ENCODE results near the gene TCL1A. TPM values are rescaled to one million over a fixed set of nuclear protein-coding genes. Genes with fewer than 3 reads are reported as not detected.

Gene TCL1A
- total RNA-seq, 1 experiment from 2014 or later: not detected

- Histone ChIP-seq H4K20me1 (ENCODE audit: insufficient read depth) (no peaks in the 10 kb centered on the region), H2AFZ (no peak overlapping the region), H3K27me3 (ENCODE audit: insufficient read depth, low read depth) (peaks cover 47% of the 10 kb centered on the region), H3K9me3 (ENCODE audit: insufficient read depth, low read depth) (no peaks in the 10 kb centered on the region), H3K4me2 (no peak overlapping the region), H3K4me1 (replicated peaks; ENCODE audit: insufficient read depth) (no peaks in the 10 kb centered on the region), H3F3A (ENCODE audit: insufficient read depth, low read depth) (no peaks in the 10 kb centered on the region), H3K36me3 (ENCODE audit: low read depth) (no peaks in the 10 kb centered on the region), H3K4me3 (no peak overlapping the region), H3K27ac (no peak overlapping the region), H3K79me2 (ENCODE audit: low read depth) (no peaks in the 10 kb centered on the region), H3K9me2 (ENCODE audit: insufficient read depth) (no peaks in the 10 kb centered on the region)
- POLR2A ChIA-PET (ENCODE audit: unreplicated experiment): no interaction called here
- DNase-seq: no peak
- TF ChIP-seq, protein P1, sequence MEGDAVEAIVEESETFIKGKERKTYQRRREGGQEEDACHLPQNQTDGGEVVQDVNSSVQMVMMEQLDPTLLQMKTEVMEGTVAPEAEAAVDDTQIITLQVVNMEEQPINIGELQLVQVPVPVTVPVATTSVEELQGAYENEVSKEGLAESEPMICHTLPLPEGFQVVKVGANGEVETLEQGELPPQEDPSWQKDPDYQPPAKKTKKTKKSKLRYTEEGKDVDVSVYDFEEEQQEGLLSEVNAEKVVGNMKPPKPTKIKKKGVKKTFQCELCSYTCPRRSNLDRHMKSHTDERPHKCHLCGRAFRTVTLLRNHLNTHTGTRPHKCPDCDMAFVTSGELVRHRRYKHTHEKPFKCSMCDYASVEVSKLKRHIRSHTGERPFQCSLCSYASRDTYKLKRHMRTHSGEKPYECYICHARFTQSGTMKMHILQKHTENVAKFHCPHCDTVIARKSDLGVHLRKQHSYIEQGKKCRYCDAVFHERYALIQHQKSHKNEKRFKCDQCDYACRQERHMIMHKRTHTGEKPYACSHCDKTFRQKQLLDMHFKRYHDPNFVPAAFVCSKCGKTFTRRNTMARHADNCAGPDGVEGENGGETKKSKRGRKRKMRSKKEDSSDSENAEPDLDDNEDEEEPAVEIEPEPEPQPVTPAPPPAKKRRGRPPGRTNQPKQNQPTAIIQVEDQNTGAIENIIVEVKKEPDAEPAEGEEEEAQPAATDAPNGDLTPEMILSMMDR (conservative IDR thresholded peaks at IDR 0.05): no peak
- TF ChIP-seq EZH2 (IDR thresholded peaks at IDR 0.05; ENCODE audit: low read depth): no peak
- CTCF ChIA-PET: no interaction called here
- BruUV-seq (replicated peaks): no TSS peak
- intact Hi-C loops (cut with micrococcal nuclease; ENCODE audit: unreplicated experiment): no loop called here
Observed at GRCh38 chr14:95711476-95712176, 2.3 kb downstream of the TCL1A start.

DNA sequence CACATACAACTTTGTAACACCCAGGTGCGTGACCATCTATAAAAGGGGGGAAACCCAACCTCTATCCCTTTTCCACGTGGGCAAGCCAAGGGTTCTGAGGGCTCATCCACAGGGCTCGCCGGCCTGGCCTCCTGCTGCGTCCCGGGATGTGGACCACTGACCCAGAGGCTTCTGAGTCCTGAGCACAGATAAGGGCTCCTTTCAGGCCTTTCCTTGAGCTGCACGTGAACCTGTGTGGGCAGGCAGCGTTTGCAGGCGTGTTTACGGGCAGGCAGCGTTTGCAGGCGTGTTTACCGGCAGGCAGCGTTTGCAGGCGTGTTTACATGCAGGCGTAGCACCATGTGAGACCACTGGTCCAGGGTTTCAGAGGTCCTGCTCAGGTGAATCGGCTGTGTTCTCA lies 3.8 kb downstream of the TCL1A start:
- no peaks in the 10 kb centered on the region for H3F3A ChIP-seq (ENCODE audit: insufficient read depth, low read depth)
- POLR2A ChIA-PET (ENCODE audit: unreplicated experiment): no interaction called here
- no peaks in the 10 kb centered on the region for H3K9me3 ChIP-seq (ENCODE audit: insufficient read depth, low read depth)
- DNase-seq: no peak
- H3K79me2 ChIP-seq (ENCODE audit: low read depth): no peaks in the 10 kb centered on the region
- no peaks in the 10 kb centered on the region for H3K4me1 ChIP-seq (replicated peaks; ENCODE audit: insufficient read depth)
- no peak overlapping the region for H3K4me3 ChIP-seq
- TF ChIP-seq, protein P1 (conservative IDR thresholded peaks at IDR 0.05): no peak
- no peak for TF ChIP-seq EZH2 (IDR thresholded peaks at IDR 0.05; ENCODE audit: low read depth)
- H3K27ac ChIP-seq: no peak overlapping the region
- BruUV-seq (replicated peaks): no TSS peak
- no peaks in the 10 kb centered on the region for H3K9me2 ChIP-seq (ENCODE audit: insufficient read depth)
- intact Hi-C loops (cut with micrococcal nuclease; ENCODE audit: unreplicated experiment): no loop called here
- no peak overlapping the region for H2AFZ ChIP-seq
- no peaks in the 10 kb centered on the region for H4K20me1 ChIP-seq (ENCODE audit: insufficient read depth)
- H3K36me3 ChIP-seq (ENCODE audit: low read depth): no peaks in the 10 kb centered on the region
- CTCF ChIA-PET: no interaction called here
- peaks cover 49% of the 10 kb centered on the region for H3K27me3 ChIP-seq (ENCODE audit: insufficient read depth, low read depth)
- H3K4me2 ChIP-seq: no peak overlapping the region

DNA sequence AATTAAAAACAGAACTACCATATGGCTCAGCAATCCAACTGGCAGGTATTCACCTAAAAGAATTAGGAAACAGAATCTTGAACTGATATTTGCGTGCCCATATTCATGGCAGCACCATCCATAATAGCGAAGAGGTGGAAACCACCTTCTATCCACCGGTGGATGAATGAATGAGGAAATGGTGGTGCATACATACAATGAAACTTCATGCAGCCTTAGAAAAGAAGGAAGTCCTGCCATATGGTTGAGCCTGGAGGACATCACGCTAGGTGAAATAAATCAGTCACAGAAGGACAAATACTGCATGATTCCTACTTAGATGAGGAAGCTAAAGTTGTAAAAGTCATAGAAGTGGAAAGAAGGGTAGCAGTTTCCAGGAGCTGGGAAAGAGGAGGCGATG lies 6.6 kb downstream of the TCL1A start:
- CTCF ChIA-PET: no interaction called here
- intact Hi-C loops (cut with micrococcal nuclease; ENCODE audit: unreplicated experiment): no loop called here
- Histone ChIP-seq H3K4me3 (no peak overlapping the region), H3K9me3 (ENCODE audit: insufficient read depth, low read depth) (no peaks in the 10 kb centered on the region), H3K27me3 (ENCODE audit: insufficient read depth, low read depth) (peaks cover 41% of the 10 kb centered on the region), H4K20me1 (ENCODE audit: insufficient read depth) (no peaks in the 10 kb centered on the region), H3K4me1 (replicated peaks; ENCODE audit: insufficient read depth) (no peaks in the 10 kb centered on the region), H3K4me2 (no peak overlapping the region), H3F3A (ENCODE audit: insufficient read depth, low read depth) (no peaks in the 10 kb centered on the region), H3K36me3 (ENCODE audit: low read depth) (no peaks in the 10 kb centered on the region), H2AFZ (no peak overlapping the region), H3K79me2 (ENCODE audit: low read depth) (no peaks in the 10 kb centered on the region), H3K9me2 (ENCODE audit: insufficient read depth) (no peaks in the 10 kb centered on the region), H3K27ac (no peak overlapping the region)
- no TSS peak for BruUV-seq (replicated peaks)
- no peak for DNase-seq
- POLR2A ChIA-PET (ENCODE audit: unreplicated experiment): no interaction called here
- TF ChIP-seq, protein P1 (conservative IDR thresholded peaks at IDR 0.05): no peak
- no peak for TF ChIP-seq EZH2 (IDR thresholded peaks at IDR 0.05; ENCODE audit: low read depth)

Measured in PC-9 (cell line).